LNCAP (cell line): Measurements from ENCODE around the gene KREMEN2.
A peak's percentile ranks its signal among the peaks of the same experiment; 100 is the strongest.

Source experiments
- CTCF ChIP-seq: fragments of 450-650 bp; IDR thresholded peaks from 2 replicates; pipeline ENCODE4 v1.5.1; 2017; ENCODE audit warnings: mild to moderate bottlenecking

The KREMEN2 gene

GRCh38 chr16:2981177-2981898 is 17.3 kb downstream of the KREMEN2 start:
- no peak for TF ChIP-seq CTCF

- no peak for TF ChIP-seq CTCF
Measured at GRCh38 chr16:2981899-2982250, 17.8 kb downstream of the KREMEN2 start.

- no peak for TF ChIP-seq CTCF
Measured at GRCh38 chr16:2982402-2982801, 18.3 kb downstream of the KREMEN2 start.

GRCh38 chr16:2983706-2984136 is 19.6 kb downstream of the KREMEN2 start:
- TF ChIP-seq CTCF, result peak; percentile 96

- no peak for TF ChIP-seq CTCF
Measured at GRCh38 chr16:2985462-2985861, 21.4 kb downstream of the KREMEN2 start.

- no peak for TF ChIP-seq CTCF
Measured at GRCh38 chr16:2985893-2986355, 21.8 kb downstream of the KREMEN2 start.

- TF ChIP-seq CTCF, result no peak
Measured at GRCh38 chr16:2986623-2987188, 22.6 kb downstream of the KREMEN2 start.
